Midbrain (tissue), 1 donor: ENCODE results near the gene CARD19.
A peak's percentile ranks its signal among the peaks of the same experiment; 100 is the strongest.

Source experiments
- DNase-seq: peaks from one replicate; lab custom pipeline; 2025; lab: John Stamatoyannopoulos, UW

The CARD19 gene

DNA sequence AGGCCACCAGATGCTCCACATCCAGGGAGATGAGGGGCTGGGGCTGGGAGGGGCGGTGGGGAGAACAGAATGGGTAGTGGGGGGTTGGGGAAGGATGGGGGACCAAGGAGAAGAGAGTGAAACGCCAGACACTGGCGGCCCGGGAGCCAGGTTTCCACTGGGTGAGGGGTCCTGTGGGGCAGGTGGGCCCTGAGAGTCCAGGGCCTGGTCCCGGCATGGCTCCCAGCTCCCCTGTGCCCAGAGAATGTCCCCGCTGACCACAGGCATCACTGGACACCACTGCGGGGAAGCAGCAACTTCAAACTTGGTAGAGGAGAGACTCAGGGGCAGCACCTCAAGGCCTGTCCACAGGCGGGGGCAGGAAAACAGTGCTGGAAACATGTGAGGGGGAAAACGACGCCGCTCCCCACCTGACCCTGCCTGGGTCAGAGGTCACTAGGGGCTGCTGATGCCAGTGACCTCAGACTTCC, 24.9 kb downstream of the CARD19 start:
- no peak for DNase-seq

DNA sequence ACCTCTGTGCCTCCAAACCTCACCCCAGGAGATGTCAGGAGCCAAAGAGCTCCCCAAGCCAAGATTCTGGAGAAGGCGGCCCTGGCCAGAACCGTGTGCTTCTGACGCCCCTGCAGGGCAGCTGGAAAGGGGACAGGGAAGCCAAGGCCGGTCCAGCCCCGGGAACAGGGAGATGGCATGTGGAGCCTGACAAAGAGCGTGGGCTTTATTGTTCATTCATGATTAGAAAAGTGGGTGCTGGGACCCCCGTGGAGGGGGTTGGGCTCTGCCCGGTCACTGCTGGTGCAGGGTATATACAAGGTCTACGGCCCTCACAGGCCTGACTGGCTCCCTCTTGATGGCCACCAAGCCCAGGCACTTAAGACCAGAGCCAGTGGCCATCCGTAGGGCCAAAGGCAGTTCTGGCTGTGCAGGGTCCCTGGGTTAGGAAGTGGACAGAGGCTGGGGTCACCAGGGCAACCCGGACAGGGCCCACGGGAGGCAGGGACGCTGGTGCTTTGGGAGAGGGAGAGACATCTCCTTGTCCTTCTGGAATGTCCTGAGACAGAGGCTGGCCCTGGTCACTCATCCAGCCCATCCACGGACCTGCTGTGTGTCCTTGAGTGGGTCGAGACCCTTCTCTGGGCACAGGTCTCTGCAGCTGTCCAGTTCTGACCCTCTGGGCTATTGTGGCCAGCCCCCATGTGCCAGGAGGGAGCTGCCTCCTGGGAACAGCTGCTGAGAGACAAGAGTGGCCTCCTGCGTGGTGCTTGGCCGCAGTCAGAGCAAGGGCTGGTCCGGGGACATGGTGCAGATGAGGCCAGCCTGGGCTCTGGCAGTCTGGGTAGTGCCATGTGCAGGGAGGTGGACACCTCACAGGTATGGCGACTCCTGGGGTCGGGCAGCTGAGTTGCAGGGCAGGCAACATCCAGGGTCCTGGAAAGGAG, 25.6 kb downstream of the CARD19 start:
- DNase-seq = no peak

DNA sequence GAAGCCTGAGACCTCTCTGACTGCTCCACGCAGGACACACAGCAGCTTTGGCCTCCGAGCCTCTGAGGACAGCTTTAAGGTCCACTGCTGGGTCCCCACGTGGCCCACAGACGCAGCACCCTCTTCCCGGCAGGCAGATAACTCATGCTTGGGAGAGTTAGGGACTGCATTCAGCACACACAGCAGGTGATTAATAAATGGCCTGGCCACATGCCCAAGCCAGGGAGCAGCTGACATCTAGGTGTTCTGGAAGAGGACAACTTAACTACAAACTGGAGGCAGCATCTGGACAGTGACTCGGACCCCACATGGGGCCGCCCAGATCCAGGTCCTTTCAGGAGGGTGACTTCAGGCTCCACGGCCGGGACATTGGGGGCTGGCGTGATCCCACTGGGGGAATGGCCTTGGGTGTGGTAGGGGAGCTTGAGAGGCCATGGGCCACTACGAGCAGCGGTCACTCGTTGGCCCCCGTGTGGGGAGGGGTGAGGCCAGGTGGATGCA, 26.8 kb downstream of the CARD19 start:
- DNase-seq = no peak

DNA sequence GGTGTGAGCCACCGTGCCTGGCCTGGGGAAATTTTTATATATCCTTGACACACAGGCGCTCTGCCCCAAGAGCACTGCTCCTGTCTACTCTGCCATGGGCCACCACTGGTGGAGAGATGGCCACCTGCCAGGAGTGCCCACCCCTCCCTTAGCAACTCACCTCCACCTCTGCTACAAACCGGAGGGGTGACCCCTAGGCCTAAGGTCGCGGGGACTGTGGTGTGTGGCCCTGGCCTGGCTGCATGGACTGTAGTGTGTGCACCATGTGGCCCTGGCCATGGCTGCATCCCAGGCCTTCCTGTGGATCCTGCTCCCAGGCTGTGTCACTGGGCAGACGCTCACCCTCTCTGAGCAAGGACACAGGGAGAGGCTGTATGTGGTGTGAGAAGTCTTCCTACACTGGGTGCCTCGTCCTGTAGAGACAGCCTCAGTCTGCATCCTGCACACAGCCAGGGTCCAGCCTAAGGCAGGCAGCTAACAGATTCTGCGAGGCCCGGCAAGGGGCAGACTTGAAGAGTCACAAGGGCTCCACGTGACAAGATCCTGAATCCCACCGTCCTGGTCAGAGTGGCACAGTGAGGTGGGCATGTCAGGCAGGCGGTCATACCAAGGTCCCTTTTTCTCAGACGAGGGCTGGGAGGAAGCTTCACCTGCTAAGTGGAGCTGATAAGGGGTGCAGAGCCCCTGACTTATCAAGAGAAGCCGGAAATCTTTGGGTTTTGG, 27.7 kb downstream of the CARD19 start:
- DNase-seq = no peak

DNA sequence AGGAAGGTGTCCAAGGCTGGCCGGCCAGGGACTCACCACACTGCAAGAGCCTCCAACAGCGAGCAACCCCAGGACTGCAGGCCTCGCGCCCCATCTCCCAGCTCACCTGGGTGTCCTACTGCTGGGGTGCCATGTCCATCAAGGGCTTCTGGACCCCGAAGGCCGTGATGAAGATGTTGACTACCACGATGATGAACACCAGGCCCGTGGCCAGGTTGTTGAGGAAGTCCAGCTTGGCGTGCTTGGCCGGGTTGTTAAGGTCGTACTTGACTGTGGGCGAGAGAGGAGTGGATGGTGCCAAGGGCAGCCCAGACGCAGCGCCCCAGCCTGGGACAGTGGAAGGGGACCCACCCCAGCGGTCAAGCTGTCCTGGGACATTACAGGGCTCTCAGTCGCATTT, 28.8 kb downstream of the CARD19 start:
- DNase-seq = no peak

DNA sequence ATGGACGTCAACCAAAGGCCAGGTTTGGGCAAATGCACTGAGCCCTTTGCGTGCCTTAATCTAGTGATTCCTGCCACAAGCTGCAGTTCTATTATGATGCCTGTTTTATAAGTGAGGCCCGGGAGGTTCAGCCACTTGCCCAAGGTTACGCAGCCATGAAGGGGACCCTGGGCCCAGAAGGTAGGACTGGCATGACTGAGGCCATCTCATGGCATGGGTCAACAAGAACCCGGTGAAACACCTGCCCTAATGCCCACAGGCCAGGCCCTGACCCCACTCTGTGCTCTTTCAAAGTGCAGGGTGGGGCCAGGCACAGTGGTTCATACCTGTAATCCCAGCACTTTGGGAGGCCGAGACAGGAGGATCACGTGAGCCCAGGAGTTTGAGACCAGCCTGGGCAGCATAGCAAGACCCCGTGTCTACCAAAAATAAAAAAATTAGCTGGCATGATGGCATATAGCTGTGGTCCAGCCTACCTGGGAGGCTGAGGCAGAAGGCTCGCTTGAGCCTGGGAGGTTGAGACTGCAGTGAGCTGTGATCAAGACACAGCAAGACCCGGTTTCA, 29.4 kb downstream of the CARD19 start:
- no peak for DNase-seq

DNA sequence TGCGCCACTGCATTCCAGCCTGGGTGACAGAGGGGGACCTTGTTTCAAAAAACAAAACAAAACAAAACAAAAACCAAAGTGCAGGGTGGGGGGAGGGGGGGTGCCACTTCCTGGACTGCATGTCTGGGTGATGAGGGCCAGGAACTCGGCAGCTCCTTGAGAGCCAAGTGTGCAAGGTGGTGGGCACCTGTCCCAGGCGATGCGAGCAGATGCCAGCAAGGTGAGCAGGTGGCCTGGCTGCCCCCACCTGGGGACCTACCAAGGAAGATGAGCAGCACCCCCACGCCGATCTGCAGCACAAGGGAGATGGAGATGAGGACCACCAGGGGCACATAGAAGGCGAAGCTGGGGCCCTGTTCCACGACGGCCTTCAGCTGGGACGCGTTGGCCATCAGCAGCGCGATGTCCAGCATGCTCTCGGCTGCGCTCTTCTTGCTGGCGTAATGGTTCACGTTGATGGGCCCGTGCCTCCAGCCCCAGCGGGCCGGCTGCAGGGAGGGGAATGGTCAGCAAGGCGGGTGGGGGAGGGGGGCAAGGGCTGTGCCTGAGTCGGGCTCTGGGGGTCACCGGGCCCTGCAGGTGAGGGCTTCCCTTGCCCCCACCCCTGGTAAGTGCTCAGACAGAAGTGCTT, 30.2 kb downstream of the CARD19 start:
- no peak for DNase-seq

DNA sequence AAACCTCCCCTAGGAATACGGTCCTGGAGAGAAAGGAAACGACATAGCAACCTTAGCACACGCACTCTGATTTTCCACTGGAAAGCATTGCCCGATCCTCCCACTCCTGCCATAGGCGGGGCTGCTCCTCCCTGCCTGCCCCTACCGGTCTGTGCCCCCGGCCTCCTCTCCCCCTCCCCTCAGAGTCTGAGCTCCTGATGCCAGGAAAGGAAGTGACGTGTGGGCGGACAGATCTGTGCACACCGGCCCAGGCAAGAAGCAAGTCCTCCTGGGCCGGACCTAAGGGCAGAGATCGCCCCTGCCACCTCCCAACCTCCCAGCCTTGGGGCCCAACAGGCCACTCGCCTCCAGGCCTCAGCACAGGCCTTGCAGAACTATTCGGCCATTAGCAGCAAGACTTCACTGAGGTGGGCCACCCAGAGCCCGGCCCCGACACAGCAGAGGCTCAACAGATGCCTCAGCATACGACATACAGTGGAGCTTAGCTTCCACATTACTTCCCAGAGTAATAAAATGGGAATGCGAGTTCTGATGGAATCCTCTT, 30.9 kb downstream of the CARD19 start:
- DNase-seq = no peak

DNA sequence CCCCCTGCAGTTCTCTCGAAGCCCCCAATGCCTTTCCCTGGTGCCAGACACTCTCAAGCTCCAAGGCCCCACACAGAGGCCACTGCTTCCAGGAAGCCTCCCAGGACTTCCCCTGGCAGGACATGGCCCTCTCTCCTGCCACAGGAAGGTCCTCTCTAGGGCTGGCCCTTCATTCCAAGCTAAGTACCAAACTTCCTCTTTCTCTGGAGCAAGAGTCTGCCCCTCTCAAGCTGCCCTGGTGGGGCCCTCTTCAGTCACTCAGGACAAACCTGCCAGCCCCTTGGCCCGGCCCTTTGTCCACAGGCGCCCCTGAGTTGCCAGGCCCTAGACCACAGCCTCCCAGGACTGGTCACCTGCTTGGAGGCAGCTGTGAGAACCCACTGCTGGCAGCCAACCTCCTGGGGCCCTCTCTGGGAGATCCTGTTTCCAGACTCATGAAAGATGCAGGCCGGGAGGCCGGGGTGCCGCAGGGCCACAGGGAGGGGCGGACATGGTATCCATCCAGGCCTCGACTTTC, 31.4 kb downstream of the CARD19 start:
- DNase-seq = peak; percentile 73

DNA sequence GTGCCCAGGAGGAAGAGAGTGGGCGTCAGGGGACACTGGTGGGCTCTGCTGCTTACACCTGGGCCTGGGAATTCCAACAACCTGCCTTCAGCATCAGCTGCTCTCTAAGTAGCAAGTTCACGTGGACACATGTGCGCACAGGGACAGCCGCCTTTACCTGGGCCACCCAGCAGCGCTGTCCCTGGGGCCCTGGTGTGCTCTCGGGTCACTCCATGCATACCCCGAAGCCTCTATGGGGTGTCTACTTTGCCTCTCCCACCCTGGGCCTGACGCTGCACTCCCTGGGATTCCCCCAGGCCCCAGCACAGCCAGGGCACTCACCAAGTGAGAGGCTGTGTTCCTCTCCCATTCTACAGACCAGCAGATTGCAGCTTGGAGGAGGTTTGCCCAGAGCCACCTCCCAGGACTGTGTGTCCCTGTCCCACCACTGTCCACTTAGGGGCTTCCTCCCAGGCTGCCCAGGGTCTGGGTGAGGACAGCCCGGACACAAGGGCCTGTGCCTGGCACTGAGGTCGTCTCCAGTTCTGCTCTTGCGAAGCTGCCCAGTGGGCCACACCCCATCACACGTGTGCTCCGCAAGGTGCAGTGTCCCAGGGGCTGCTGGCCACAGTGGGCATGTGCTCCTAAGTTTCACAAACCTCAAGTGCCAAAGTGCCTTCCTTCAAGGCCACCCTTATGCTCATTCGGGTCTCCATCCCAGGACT, 32.1 kb downstream of the CARD19 start:
- no peak for DNase-seq

DNA sequence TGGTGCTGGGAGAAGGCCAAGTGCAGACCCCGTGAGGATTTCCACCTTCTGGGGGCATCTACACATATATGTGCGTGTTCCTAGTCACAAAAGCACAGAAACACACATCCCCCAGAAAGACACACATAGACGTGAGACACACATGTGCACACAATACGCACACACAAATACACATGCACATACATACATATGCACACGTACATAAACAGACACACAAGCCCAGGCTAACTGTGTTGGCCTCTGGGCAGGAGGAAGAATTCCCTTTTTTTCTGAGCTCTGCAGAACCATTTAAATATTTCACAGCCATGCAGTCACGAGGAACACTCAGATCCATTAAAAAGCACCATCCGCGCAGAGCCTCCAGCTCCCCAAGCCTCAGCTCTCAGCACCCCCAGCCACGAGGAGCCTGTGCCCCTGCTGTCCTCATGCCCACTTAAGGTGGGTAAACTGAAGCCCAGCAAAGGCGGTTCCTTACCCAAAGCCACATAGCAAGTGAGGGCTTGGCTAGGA, 32.8 kb downstream of the CARD19 start:
- DNase-seq = no peak

DNA sequence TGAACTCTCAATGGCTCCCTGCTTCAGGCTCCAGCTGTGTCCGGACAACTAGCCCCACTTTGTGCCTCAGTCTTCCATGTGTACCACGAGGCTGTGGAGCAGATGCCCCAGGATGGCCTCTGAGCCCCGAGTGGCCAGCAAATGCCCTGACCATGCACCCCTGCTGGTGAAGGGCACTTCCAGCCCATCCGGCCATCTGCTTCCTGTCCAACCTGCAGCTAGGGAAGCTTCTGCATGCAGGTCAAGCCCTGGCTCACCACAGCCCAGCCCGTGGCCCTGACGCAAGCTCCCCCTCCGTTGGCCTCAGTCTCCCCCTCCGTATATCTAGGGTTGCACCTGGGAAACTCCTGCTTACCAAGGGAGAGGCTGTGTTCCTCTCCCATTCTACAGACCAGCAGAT, 33.3 kb downstream of the CARD19 start:
- no peak for DNase-seq

DNA sequence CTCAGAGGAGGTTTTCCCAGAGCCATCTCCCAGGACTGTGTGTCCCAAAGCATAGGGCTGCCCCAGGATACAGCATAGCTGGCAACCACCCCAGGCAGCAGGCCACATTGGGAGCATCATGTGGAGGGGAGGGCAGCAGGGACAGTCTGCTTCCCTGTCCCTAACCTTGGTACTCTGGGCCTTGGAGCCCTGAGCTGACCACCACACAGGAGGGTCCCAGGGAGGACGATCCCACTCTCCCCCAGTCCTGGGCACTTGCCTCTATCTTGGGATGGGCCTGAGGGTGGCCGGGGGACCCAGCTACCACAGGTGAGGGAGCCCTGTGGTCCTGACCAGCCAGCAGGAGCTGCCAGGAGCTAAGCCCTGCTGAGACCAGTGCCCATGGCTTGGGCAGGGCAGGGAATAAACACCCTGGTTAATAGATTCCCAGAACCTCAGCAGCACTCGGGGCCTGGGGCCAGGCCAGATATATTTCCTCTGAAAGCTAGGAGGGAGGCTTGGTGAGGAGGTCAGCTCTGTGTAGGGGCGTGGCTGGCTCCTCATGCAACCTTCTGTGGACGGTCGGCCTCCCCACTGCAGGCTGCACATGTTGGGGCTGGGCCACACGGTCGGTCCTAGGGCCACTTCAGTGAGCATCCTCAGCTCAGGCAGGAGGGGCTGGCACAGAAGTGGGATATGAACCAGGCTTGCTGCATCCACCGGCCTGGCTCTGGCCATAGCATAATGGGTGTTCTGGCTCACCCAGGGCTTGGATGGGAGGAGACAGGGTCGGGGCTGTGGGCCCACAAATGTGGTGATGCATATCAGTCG, 33.9 kb downstream of the CARD19 start:
- DNase-seq = no peak

DNA sequence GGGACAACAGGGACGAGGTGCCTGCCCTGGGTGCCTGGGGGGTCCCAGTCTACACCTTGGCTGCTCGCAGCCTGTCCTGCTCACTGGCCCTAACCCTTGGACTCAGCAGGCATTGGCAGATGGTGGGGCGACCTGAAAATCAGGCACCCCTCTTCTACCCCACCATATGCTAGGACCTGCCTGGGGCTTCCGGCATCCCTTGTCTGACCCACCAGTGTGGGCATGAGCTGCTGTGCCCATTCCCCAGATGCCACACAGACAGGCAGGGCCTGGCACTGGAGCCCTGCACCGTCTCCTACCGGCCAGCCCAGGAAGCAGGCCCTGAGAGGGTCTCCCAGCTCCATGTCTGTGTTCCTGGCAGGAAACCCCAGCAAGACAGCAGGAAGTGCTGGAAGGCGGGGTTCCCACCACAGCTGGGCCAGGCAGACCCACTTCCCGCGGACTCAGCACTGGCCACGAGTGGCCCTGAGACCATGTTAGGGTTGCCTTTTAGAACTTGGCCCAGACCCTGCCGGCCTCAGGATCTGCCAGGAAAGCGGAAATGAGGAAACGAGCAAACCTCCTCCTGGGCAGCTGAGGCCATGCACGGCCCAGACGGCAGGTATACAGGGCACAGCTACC, 35.0 kb downstream of the CARD19 start:
- no peak for DNase-seq

DNA sequence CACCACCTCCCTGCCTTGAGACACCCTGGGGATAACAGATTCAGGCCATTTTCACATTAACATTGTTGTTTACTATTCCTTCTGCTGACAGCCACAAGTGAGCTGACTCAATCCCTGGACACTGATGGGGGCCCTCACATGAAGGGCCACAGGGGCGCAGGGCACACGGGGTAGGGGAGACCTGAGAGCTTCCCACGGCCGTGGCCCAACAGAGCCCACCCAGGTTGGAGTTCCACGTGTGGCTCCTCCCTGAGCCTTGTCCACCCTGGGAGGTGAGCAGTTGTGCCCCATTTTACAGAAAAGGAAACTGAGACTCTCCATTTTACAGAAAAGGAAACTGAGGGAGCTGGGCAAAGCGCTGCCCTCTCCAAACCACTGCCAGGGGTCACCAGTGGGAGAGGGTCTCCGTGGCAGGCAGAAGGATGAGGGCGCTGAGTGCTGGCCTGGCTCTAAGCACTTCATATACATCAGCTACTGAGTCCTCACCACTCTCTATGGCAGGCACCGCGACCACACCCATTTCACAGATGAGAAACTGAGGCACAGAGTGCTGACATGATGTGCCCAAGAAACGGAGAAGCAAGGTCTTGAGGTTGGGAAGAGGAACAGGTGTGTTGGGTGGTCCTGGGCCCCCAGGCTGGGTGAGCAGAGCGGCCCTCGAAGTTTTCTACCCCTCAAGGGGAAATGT, 35.7 kb downstream of the CARD19 start:
- no peak for DNase-seq

DNA sequence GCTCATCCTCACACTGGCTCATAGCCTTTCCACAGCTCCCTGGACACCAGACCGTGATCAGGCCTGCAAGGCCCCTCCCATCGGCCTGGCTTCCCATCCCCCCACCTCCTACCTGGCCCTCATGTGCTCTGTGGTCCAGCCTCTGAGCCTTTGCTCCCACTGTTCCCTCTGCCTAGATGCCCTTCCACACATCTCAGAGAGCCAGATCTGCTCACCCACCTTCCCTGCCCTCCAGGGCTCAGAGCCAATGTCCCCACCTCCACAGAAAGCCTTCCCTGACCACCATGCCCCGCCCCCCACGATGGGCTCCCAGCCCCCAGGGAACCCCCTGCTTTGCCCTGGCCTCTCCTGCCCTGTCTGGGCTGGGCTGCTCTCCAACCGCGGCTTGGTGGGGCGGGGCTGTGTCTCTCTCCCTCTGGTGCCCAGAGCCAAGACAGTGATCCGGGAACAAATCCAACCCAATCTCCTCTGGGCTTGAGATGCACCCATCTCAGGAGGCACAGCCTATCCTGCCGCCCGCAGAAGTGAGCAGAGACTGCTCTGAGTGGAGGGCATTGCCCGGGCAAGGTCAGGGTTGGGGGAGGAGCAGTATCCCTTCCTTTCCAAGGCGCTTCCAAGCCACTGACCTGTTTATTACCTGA, 36.4 kb downstream of the CARD19 start:
- peak; percentile 52 for DNase-seq

DNA sequence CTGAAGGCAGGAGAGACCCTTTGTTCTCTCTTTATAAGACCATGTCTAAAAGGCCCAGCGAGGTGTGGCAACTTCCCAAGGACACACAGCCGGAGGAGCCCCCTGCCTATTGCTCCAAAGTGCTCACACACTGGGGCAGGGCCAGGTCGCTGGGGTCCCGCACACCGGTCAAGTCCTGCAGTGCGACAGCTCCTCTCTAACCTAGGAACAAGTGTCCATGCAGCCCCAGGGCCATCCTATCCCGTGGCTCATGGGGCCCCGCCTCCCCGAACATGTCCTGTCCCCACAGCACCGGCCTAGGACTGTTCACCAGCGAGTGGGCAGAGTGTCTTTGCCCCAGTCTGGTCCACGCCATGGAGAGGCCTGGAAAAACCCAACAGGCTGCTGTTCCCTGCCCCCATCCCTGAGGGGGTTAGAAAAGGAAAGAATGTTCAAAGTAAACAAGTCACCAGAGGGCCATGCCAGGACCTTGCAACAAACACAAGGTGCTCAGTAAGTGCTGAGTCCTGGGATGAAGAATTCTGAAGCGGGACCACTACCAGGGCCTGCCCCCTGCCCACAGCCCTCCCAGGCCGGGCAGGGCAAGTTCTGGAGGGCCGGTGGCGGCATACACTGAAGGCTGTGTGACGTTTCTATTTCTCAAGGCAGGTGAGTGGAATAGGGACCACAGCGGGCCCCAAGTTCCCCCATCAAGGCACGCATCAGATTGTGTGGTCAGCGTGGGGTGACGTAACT, 37.1 kb downstream of the CARD19 start:
- DNase-seq = peak; percentile 61

DNA sequence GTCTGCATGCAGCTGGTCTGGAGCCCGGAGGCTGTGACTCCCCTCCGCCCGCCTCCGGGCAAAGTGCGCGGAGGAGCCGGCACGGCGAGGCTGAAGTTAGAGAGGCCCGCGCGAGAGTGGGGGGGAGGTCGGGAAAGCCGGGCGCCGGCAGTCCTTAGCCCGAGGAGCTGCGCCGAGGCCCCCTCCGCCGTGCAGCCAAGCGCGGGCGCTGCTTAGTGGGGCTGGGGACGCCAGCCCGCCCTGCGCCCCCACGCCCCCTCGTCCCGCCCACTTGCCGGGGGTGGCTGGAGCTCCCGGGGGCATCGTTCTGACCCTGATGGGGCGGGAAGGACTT, 37.6 kb downstream of the CARD19 start:
- no peak for DNase-seq
